Trophoblast cell (in vitro differentiated cells and primary cell): Measurements from ENCODE around the gene STOML3.

Source experiments
- DNase-seq, 2 donors: peaks; one replicate each; pipeline ENCODE4 v3.0.0-alpha.2; 2016
- H2AFZ ChIP-seq: 2 replicates; pipeline ENCODE4 v1.6.1; 2013; ENCODE audit warnings: low read length, moderate library complexity, mild to moderate bottlenecking; ENCODE audit not compliant: insufficient read depth, poor library complexity
- H2AK5ac ChIP-seq: 2 replicates; pipeline ENCODE4 v1.6.1; 2013; ENCODE audit warnings: mild to moderate bottlenecking, low read length
- H2BK120ac ChIP-seq: 2 replicates; pipeline ENCODE4 v1.6.1; 2013; ENCODE audit warnings: low read length, mild to moderate bottlenecking, moderate library complexity; ENCODE audit not compliant: insufficient read depth, poor library complexity
- H2BK12ac ChIP-seq: 2 replicates; pipeline ENCODE4 v1.6.1; 2013; ENCODE audit warnings: mild to moderate bottlenecking, low read length, moderate library complexity
- H2BK5ac ChIP-seq: 2 replicates; pipeline ENCODE4 v1.6.1; 2013; ENCODE audit warnings: low read length, low read depth, moderate library complexity, mild to moderate bottlenecking; ENCODE audit not compliant: poor library complexity
- H3K14ac ChIP-seq: 2 replicates; pipeline ENCODE4 v1.6.1; 2013; ENCODE audit warnings: mild to moderate bottlenecking, low read length
- H3K18ac ChIP-seq: 2 replicates; pipeline ENCODE4 v1.6.1; 2013; ENCODE audit warnings: mild to moderate bottlenecking, low read length
- H3K23ac ChIP-seq: 2 replicates; pipeline ENCODE4 v1.6.1; 2013; ENCODE audit warnings: low read length
- H3K27ac ChIP-seq: 2 replicates; pipeline ENCODE4 v1.5.1; 2013; ENCODE audit warnings: low read depth, mild to moderate bottlenecking, inconsistent platforms, low read length, moderate library complexity
- H3K27me3 ChIP-seq: 2 replicates; pipeline ENCODE4 v1.6.1; 2013; ENCODE audit warnings: inconsistent platforms, mild to moderate bottlenecking, low read length, moderate library complexity; ENCODE audit not compliant: insufficient read depth
- H3K36me3 ChIP-seq, 2 experiments: 1 replicate in 1 of 2; 2 replicates in 1 of 2; pipeline ENCODE4 v1.6.1; 2013; ENCODE audit warnings: low read length in 2 of 2, mild to moderate bottlenecking in 2 of 2, moderate library complexity in 1 of 2; ENCODE audit not compliant: insufficient read depth in 2 of 2, control insufficient read depth in 1 of 2
- H3K4ac ChIP-seq: 2 replicates; pipeline ENCODE4 v1.6.1; 2013; ENCODE audit warnings: low read depth, mild to moderate bottlenecking, low read length, moderate library complexity
- H3K4me1 ChIP-seq, 2 experiments: 1 replicate in 1 of 2; 2 replicates in 1 of 2; pipeline ENCODE4 v1.6.1; 2013; ENCODE audit warnings: low read length in 2 of 2, mild to moderate bottlenecking in 2 of 2, moderate library complexity in 1 of 2; ENCODE audit not compliant: insufficient read depth in 2 of 2, control insufficient read depth in 1 of 2
- H3K4me2 ChIP-seq: 2 replicates; pipeline ENCODE4 v1.6.1; 2013; ENCODE audit warnings: inconsistent platforms, mild to moderate bottlenecking, low read length, moderate library complexity
- H3K4me3 ChIP-seq: 2 replicates; pipeline ENCODE4 v1.5.1; 2013; ENCODE audit warnings: mild to moderate bottlenecking, low read depth, low read length, inconsistent platforms
- H3K79me1 ChIP-seq: one replicate; pipeline ENCODE4 v1.6.1; 2013; ENCODE audit warnings: low read length
- H3K79me2 ChIP-seq: 2 replicates; pipeline ENCODE4 v1.6.1; 2013; ENCODE audit warnings: low read length, mild to moderate bottlenecking; ENCODE audit not compliant: control insufficient read depth, insufficient read depth, poor library complexity
- H3K9ac ChIP-seq: 2 replicates; pipeline ENCODE4 v1.6.1; 2013; ENCODE audit warnings: mild to moderate bottlenecking, low read length
- H3K9me3 ChIP-seq: 2 replicates; pipeline ENCODE4 v1.6.1; 2013; ENCODE audit warnings: low read depth, mild to moderate bottlenecking, control low read depth, inconsistent platforms, low read length; ENCODE audit not compliant: insufficient read depth
- H4K12ac ChIP-seq: 2 replicates; pipeline ENCODE4 v1.6.1; 2013; ENCODE audit warnings: low read depth, mild to moderate bottlenecking, low read length, moderate library complexity
- H4K8ac ChIP-seq: 2 replicates; pipeline ENCODE4 v1.6.1; 2013; ENCODE audit warnings: low read depth, mild to moderate bottlenecking, low read length, moderate library complexity
- H4K91ac ChIP-seq: one replicate; pipeline ENCODE4 v1.6.1; 2013; ENCODE audit warnings: low read depth, mild to moderate bottlenecking, low read length, moderate library complexity
- WGBS: extraction: QIAGEN DNeasy Blood & Tissue Kit; methylation state at CpG from one replicate; pipeline ENCODE4 v1.1.7; 2013; ENCODE audit warnings: missing lambda C conversion rate; ENCODE audit not compliant: insufficient read length, insufficient coverage; ENCODE audit errors: extremely low coverage; 5-methylcytosine and 5-hydroxymethylcytosine counted together

Gene STOML3

GRCh38 chr13:38979891-38980749, 10.5 kb downstream of the STOML3 start:
- no peaks in the 10 kb centered on the region for H3K9me3 ChIP-seq
- no peak overlapping the region for H2AK5ac ChIP-seq
- H4K91ac ChIP-seq, result no peak overlapping the region
- H3K27me3 ChIP-seq, result no peaks in the 10 kb centered on the region
- H3K27ac ChIP-seq, result no peak overlapping the region
- no peak overlapping the region for H3K23ac ChIP-seq
- no peaks in the 10 kb centered on the region for H3K36me3 ChIP-seq
- H3K4me1 ChIP-seq, result peaks cover 10 to 14% of the 10 kb centered on the region in 2 experiments
- H3K9ac ChIP-seq, result no peak overlapping the region
- peak in 1 of 2 donors; percentile 8 for DNase-seq
- H3K18ac ChIP-seq, result no peak overlapping the region
- H3K4me2 ChIP-seq, result no peak overlapping the region
- H3K4ac ChIP-seq, result no peak overlapping the region
- H3K4me3 ChIP-seq, result no peak overlapping the region
- H3K14ac ChIP-seq, result no peak overlapping the region
- no peak overlapping the region for H2BK12ac ChIP-seq
- peaks cover 2% of the 10 kb centered on the region for H3K79me1 ChIP-seq
- H3K79me2 ChIP-seq, result no peaks in the 10 kb centered on the region
- no peak overlapping the region for H2BK120ac ChIP-seq
- peak overlapping the region; percentile 46 for H4K12ac ChIP-seq
- no peak overlapping the region for H2BK5ac ChIP-seq
- no peak overlapping the region for H2AFZ ChIP-seq
- H4K8ac ChIP-seq, result no peak overlapping the region
- WGBS, result no CpG with 5 or more reads among the region's 9 CpGs

- Histone ChIP-seq H4K12ac (no peak overlapping the region), H3K9ac (no peak overlapping the region), H3K79me1 (no peaks in the 10 kb centered on the region), H2AFZ (no peak overlapping the region), H4K91ac (no peak overlapping the region), H3K9me3 (no peaks in the 10 kb centered on the region), H3K27me3 (no peaks in the 10 kb centered on the region), H4K8ac (no peak overlapping the region), H3K4me2 (no peak overlapping the region), H3K36me3 (no peaks in the 10 kb centered on the region), H2BK120ac (no peak overlapping the region), H3K14ac (no peak overlapping the region), H3K4me1 (no peaks in the 10 kb centered on the region), H3K4me3 (no peak overlapping the region), H3K4ac (no peak overlapping the region), H2AK5ac (no peak overlapping the region), H3K18ac (no peak overlapping the region), H3K27ac (no peak overlapping the region), H2BK5ac (no peak overlapping the region), H3K79me2 (no peaks in the 10 kb centered on the region), H2BK12ac (no peak overlapping the region), H3K23ac (no peak overlapping the region)
- WGBS, result no CpG with 5 or more reads among the region's 4 CpGs
- peak in 1 of 2 donors; percentile 19 for DNase-seq
Measured at GRCh38 chr13:38970380-38971051, 20.1 kb downstream of the STOML3 start.

- Histone ChIP-seq H3K36me3 (no peaks in the 10 kb centered on the region), H3K9ac (no peak overlapping the region), H2BK5ac (no peak overlapping the region), H4K8ac (no peak overlapping the region), H3K4me3 (no peak overlapping the region), H2BK12ac (no peak overlapping the region), H4K12ac (no peak overlapping the region), H4K91ac (no peak overlapping the region), H2AFZ (no peak overlapping the region), H2BK120ac (no peak overlapping the region), H3K9me3 (no peaks in the 10 kb centered on the region), H3K23ac (no peak overlapping the region), H3K27me3 (no peaks in the 10 kb centered on the region), H3K4me1 (no peaks in the 10 kb centered on the region), H2AK5ac (no peak overlapping the region), H3K27ac (no peak overlapping the region), H3K14ac (no peak overlapping the region), H3K4me2 (no peak overlapping the region), H3K4ac (no peak overlapping the region), H3K18ac (no peak overlapping the region), H3K79me2 (no peaks in the 10 kb centered on the region), H3K79me1 (no peaks in the 10 kb centered on the region)
- no peak for DNase-seq
- WGBS, result no CpG with 5 or more reads among the region's 2 CpGs
Measured at GRCh38 chr13:38969187-38969586, 21.4 kb downstream of the STOML3 start.

GRCh38 chr13:38967446-38967845, 23.2 kb downstream of the STOML3 start:
- H3K4me3 ChIP-seq, result no peak overlapping the region
- no peak overlapping the region for H2AFZ ChIP-seq
- H4K12ac ChIP-seq, result no peak overlapping the region
- DNase-seq, result no peak
- no peak overlapping the region for H3K4me2 ChIP-seq
- H3K23ac ChIP-seq, result no peak overlapping the region
- no peaks in the 10 kb centered on the region for H3K9me3 ChIP-seq
- no peak overlapping the region for H4K91ac ChIP-seq
- no CpG with 5 or more reads among the region's 2 CpGs for WGBS
- no peaks in the 10 kb centered on the region for H3K4me1 ChIP-seq
- H3K27me3 ChIP-seq, result no peaks in the 10 kb centered on the region
- no peak overlapping the region for H4K8ac ChIP-seq
- no peaks in the 10 kb centered on the region for H3K79me1 ChIP-seq
- no peak overlapping the region for H2BK120ac ChIP-seq
- no peak overlapping the region for H2AK5ac ChIP-seq
- H3K14ac ChIP-seq, result no peak overlapping the region
- H3K18ac ChIP-seq, result no peak overlapping the region
- no peak overlapping the region for H2BK12ac ChIP-seq
- no peak overlapping the region for H3K9ac ChIP-seq
- H3K27ac ChIP-seq, result no peak overlapping the region
- no peaks in the 10 kb centered on the region for H3K36me3 ChIP-seq
- H3K79me2 ChIP-seq, result no peaks in the 10 kb centered on the region
- no peak overlapping the region for H3K4ac ChIP-seq
- H2BK5ac ChIP-seq, result no peak overlapping the region
